ENCODE measurements around the gene BRD3OS.

The BRD3OS gene

GRCh38 chr9:134053941-134054761, 28.9 kb downstream of the BRD3OS start:
- no peak for DNase-seq

DNA sequence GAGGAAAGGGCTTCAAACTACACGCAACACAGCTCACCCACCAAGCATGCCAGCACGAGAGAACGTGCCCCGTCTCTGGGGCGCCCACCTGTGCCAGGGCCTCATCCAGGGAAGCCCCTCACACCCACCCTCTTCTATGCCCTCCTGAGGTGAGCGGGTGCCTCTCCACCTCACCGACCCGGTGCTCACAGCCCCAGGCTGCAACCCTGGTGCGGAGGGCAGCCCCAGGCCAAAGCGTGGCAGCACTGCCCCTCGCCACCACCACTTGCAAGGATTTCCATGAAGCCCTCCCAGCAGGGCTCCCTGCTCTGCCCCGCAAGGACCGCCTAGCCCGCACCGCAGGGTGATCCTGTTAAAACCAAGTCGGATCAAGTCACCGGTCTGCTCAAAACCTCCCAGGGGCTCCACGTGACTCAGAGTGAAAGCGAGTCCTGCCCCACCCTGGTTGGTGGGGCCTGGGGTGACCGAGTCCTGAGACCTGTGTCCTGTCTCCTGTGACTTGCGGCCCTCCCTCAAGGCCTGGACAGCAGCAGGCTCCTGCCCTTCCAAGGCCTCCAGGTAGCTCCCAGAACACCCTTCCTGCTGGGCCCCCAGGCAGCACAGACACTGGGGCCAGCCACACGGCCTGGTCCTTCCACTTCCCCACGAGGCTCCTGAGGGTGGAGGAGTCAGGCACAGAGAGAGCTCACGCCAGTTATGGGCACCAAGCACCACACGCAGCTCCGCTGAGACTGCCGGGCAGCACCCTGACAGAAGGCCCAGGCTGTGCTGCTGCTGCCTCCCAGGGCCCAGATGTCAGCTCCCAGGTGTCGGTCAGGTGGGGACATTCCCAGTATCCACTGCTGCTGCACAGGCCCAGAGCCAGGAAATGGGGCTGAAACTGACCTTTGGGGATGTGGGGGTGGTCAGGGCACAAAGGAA, 29.9 kb downstream of the BRD3OS start:
- DNase-seq: no peak

GRCh38 chr9:134055981-134056461, 30.7 kb downstream of the BRD3OS start:
- DNase-seq: no peak

GRCh38 chr9:134056483-134057306, 31.4 kb downstream of the BRD3OS start:
- DNase-seq: no peak

DNA sequence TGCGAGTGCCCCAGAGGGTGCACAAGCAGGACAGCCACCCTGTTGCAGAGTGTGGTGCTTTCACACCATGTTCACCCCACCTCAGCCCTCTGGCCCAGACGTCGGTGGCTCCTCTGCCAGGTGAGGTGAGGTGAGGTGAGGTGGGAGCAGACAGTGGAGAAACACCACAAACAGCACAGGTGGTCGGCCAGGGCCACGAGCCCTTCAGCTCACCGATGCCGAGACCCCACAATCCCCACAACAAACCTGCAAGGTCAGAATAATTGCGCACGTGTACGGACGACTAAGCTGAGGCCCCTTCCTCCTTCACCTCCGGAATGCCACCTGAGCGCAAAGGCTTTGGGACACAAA, 32.0 kb downstream of the BRD3OS start:
- DNase-seq: no peak

- DNase-seq: no peak
Measured at GRCh38 chr9:134057751-134058701, 32.7 kb downstream of the BRD3OS start.

DNA sequence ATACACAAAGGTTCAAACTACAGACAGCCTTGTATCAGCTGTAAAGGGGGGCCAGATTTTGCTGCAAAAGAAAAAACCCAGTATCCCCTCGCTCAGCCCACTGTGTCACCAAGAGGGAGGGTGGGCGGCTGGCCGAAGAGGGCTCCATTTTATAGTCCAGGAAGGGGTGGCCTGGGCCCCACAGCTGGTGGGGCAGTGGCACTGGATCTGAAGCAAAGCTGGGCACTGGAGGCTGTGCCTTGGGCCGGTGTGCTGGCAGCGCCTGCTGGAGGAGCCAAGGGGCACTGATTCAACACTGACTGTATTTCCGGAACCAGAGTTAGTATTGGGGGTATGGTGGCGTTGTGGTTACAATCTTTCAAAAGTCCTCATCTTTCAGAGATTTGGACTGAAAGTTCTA, 33.4 kb downstream of the BRD3OS start:
- no peak for DNase-seq

- DNase-seq: no peak
Measured at GRCh38 chr9:134059188-134059641, 33.9 kb downstream of the BRD3OS start.

DNA sequence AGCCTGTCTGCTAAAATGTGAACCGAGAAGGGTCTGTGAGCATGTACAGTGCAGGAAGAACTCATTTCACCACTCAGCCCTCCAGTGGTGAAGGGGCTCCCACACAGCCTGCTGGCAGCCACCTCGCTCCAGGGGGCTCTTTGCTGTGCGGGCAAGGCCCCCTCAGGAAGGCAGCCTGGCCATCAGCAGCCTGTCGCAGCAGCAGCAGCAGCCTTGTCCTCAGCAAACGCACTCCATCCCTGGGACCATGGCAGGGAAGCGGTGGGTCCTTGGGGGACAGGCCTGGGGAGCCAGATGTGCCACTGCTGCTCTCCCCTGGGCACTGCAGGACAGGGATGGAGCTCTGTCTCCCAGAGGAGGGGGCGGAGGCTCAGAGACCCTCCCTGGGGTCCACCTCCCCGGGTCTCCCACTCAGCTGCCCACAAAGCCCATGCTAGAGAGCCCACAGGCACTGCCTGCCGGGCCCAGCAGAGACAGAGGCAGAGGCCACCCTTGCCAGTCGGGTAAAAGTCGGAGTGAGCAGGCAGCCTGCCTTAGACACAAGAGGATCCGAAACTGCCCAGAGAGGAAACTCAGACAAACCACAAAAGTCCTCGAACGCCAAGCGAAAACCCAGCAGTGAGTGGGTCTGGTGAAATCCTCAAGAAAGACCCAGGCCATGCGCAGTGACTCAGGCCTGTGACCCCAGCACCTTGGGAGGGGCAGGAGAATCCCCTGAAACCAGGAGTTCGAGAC, 34.5 kb downstream of the BRD3OS start:
- no peak for DNase-seq

GRCh38 chr9:134060546-134060945, 35.3 kb downstream of the BRD3OS start:
- no peak for DNase-seq

DNA sequence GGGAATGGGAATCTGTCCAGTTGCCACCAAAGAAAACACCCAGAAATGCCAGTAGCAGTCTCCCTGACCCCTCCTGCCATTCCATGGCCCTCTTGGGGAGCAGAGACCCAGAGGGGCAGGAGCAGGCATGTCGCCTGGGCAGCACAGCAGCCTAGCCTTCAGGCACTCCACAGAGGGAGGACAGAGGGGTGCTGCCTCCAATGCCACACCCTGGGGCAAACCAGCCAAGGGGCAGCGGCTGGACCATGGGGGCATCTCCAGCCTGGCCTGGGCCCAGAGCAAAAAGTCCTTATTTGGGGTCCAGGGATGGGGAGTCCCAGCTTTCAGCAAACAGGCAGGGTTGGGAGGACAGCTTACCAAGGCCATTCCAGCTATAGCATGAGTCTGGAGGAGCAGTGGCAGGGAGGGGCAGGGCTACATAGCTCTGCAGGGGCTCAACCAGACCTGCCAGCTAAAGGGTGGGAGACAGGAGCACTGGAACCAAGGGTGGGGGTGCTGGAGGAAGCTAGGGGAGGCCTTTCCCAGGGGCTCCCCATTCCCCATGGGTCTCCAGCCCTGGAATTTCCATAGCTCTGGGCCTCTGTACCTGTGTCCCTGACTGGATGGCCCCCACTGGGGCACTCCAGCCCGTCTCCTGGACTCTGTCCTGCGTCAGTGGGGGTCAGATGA, 35.9 kb downstream of the BRD3OS start:
- DNase-seq: no peak

DNA sequence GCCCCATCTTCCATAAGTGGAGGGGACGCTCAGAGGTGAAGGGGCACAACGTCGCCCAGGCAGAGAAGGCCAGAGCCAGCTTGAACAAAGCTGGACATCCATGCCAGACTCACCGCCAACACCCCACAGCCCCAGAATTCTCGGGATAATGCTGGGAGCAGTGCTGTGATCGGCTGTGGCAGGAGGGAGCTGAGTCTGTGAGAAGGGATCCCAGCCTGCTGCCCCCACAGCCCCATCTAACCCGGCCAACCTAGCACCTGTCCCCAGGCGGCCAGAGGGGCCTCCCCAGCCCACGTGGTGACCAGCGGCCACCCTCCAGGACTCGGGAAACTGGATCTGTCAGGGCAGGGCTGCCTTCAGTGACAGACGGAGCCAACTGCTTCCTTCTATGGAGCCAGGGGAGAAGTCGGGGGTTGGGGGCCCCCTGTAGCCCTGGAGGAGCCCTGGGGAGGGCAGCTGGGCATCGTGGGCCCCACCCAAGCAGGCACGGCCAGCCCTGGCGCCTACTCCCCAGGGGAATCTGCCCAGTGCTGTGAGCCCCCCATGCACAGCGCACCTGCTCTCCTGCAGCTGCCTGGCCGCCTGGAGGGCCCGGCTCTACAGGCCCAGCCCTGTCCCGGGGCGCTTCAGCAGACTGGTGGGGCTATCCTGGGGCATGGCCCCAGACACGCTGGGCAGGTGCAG, 36.5 kb downstream of the BRD3OS start:
- no peak for DNase-seq

- no peak for DNase-seq
Measured at GRCh38 chr9:134062461-134063087, 37.3 kb downstream of the BRD3OS start.

- no peak for DNase-seq
Measured at GRCh38 chr9:134063088-134063570, 37.8 kb downstream of the BRD3OS start.

DNA sequence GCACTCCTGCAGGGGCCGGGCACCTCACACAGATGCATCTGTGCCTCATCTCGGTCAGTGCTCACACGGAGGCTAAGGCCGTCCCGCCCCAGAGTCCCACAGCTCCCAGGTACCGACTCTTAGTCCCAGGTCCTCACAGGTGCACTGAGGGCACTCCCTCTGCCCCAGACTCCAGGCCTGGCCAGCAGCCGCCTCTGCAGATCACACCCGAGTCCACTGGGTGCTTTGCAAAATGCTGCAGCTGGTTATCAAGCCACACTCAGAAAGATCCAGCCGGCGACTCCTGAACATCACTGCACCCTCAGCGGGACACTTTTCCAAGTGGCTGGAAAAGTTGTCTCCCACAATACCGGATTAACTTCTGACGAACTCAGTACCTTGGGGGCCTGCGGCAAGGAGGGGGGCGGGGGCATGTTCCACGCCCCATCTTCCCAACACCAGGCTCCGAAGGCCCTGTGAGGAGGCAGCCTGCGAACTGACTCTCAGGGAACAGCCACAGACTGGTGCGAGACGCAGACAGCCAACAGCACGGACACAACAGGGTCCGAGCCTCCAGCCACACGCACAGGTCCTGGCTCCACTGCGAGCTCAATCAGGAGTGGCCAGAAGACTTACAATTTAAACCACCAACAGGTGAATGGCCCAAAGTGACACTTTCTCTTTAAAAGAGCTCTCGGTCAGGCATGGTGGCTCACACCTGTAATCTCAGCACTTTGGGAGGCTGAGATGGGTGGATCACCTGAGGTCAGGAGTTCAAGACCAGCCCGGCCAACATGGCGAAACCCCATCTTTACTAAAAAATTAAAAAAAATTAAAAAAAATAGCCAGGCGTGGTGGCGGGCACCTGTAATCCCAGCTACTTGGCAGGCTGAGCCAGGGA, 38.5 kb downstream of the BRD3OS start:
- DNase-seq: no peak

DNA sequence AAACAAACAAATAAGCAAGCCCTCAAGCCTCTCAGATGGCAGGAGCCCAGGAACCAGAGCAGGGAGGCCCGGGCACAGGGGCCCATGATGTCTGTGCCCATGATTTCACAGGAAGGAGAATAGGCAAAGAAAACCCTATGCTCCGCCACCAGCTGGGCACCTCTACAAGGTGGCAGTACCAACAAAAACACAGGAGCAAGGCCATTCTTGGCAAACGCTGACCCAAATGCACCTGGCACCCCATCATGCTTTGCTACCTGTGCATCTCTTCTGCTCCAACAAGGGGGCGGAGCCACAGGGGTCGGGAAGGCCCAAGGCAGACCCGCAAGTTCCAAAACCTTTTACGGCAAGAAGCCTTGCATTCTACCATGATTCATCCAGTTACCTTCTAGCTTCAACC, 39.4 kb downstream of the BRD3OS start:
- DNase-seq: no peak

DNA sequence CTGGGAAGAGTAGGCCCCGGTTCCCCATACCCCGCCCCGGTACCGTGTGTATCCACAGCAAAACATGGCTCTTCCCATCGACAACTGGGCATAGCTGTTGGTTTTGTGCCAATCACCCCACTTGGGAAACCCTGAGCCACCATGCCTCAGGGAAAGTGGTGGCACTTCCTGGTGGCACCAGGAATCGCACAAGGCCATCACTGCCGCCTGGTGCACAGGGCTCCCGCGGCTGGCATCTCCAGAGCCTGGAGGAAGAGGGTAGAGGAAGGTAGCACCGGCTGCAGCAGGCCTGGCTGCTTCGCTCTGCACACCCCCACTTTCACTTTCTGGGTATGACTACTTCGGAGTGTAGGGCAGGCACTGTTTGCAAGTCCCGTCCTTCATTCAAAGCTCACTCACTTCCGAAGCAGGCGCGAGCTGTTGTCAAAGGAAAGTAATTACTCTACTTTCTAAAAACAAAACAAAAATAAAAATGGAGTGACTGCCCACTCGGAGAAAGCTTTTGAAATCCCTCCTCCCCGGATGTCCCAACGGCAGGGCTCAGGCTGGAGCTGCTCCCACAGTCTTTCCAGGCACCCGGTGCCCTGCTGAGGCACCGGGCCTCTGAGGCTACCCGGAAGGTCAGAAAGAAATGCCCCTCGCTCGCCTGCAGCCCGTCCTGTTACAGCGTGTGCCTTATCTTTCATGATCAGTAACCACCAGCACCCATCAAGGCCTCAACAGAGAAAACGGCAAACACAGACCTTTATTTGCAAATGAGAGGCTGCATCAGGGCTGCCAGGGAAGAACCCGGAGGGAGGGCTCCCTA, 40.5 kb downstream of the BRD3OS start:
- peak; percentile 52 to 65 for DNase-seq

Data from stimulated activated CD4-positive, alpha-beta T cell treated with anti-CD3 and anti-CD28 coated beads, Interleukin-4, amount 100 ng/mL, for 4 hours (primary cell).